ENCODE measurements around the gene SLC46A1.

- TF ChIP-seq CTCF (conservative IDR thresholded peaks at IDR 0.05 in 1 of 2, IDR thresholded peaks at IDR 0.05 in 1 of 2; ENCODE audit: low read depth in 1 of 2, low read length in 2 of 2) (no peak), EZH2 (IDR thresholded peaks at IDR 0.05; ENCODE audit: low read length, missing control alignments) (no peak)
These were observed 40.8 kb upstream of the SLC46A1 start for GRCh38 chr17:28446716-28447395.

Measured in fibroblast of lung (primary cell).